Caki2 (cell line): ENCODE results near the gene GGPS1. TPM values are rescaled to one million over a fixed set of nuclear protein-coding genes. Genes with fewer than 3 reads are reported as not detected.
"Not testable (repeated sequence)": the region's sequence is repeated elsewhere in the genome, so short reads cannot be mapped to it uniquely, and the experiment has no call there.

Source experiments
- DNase-seq: peaks from one replicate; pipeline ENCODE4 v3.0.0-alpha.2; 2015; ENCODE audit warnings: low read depth
- in situ Hi-C: cut with HindIII; loops from 2 replicates; pipeline ENCODE4 v1.10.0; 2016; ENCODE audit warnings: low sequenced_read_pairs, low pct_unique_long_range_greater_than_20kb, mixed read lengths
- total RNA-seq: library from RNA; depleted of rRNA; stranded (reverse); fragments of >200 nt; shearing (Covaris generic); gene quantifications from 2 replicates; pipeline ENCODE4 v1.2.3, GENCODE V29; 2014; ENCODE audit warnings: low replicate concordance

Gene GGPS1
- total RNA-seq, 1 experiment from 2014 or later, result 14.8 TPM

GRCh38 chr1:235299169-235299858 lies 29.1 kb upstream of the GGPS1 start:
- DNase-seq, result no peak
- in situ Hi-C loops, result no loop called here

- DNase-seq, result no peak
- in situ Hi-C loops, result no loop called here
Measured at GRCh38 chr1:235302143-235302542, 26.2 kb upstream of the GGPS1 start.

GRCh38 chr1:235304549-235305451 lies 23.6 kb upstream of the GGPS1 start:
- DNase-seq, result no peak
- in situ Hi-C loops, result no loop called here

GRCh38 chr1:235307158-235308124 lies 20.9 kb upstream of the GGPS1 start:
- in situ Hi-C loops, result no loop called here
- no peak for DNase-seq

GRCh38 chr1:235309206-235309605 lies 19.2 kb upstream of the GGPS1 start:
- in situ Hi-C loops, result not testable (repeated sequence)

GRCh38 chr1:235313262-235313661 lies 15.1 kb upstream of the GGPS1 start:
- no peak for DNase-seq
- in situ Hi-C loops, result no loop called here

More at GRCh38 chr1:235309206-235309605, 19.2 kb upstream of the GGPS1 start:
- not testable (repeated sequence) for DNase-seq

- in situ Hi-C loops, result no loop called here
Measured at GRCh38 chr1:235313931-235314678, 14.3 kb upstream of the GGPS1 start.

GRCh38 chr1:235315173-235315572 lies 13.2 kb upstream of the GGPS1 start:
- in situ Hi-C loops, result no loop called here
- DNase-seq, result no peak

More at GRCh38 chr1:235313931-235314678, 14.3 kb upstream of the GGPS1 start:
- no peak for DNase-seq

- in situ Hi-C loops, result no loop called here
- no peak for DNase-seq
Measured at GRCh38 chr1:235315735-235316134, 12.6 kb upstream of the GGPS1 start.

GRCh38 chr1:235317168-235317567 lies 11.2 kb upstream of the GGPS1 start:
- in situ Hi-C loops, result no loop called here
- no peak for DNase-seq

- no peak for DNase-seq
- in situ Hi-C loops, result no loop called here
Measured at GRCh38 chr1:235319255-235319654, 9.1 kb upstream of the GGPS1 start.

GRCh38 chr1:235320521-235321179 lies 7.7 kb upstream of the GGPS1 start:
- DNase-seq, result no peak
- in situ Hi-C loops, result no loop called here

GRCh38 chr1:235324296-235324695 lies 4.1 kb upstream of the GGPS1 start:
- no peak for DNase-seq
- in situ Hi-C loops, result no loop called here

GRCh38 chr1:235325139-235325538 lies 3.2 kb upstream of the GGPS1 start:
- no peak for DNase-seq
- in situ Hi-C loops, result no loop called here

GRCh38 chr1:235325854-235326253 lies 2.5 kb upstream of the GGPS1 start:
- no peak for DNase-seq
- in situ Hi-C loops, result no loop called here

- in situ Hi-C loops, result no loop called here
- DNase-seq, result peak; percentile 43
Measured at GRCh38 chr1:235326719-235327558, 1.4 kb upstream of the GGPS1 start.
